ENCODE results near the gene FDX2.

DNA sequence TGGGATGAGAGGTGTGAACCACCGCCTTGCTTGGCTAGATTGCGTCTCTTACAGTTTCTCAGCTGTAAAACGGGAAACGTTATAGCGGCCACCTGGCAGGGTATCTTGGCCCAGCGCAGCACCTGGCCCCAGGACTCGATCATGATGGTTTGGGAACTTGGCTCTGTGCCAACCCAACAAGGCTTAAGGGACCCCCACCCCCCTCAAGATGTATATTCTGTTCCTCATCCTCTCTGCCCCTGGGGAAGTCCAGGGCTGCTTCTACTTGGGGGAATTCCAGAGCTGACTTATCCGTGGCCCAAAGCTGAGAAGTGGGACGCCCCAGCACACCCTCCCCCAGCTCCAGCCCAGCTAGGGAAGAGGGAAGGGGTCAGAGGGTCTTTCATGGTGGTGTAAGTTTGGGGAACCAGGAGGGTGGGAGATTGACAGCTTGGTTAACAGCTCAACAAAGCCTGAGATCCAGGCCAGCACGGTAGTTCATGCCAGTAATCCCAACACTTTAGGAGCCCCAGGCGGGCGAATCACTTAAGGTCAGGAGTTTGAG is 44.2 kb downstream of the FDX2 start:
- TF ChIP-seq JUNB (IDR thresholded peaks at IDR 0.05; ENCODE audit: unreplicated experiment), result no peak
- TF ChIP-seq, protein P1, sequence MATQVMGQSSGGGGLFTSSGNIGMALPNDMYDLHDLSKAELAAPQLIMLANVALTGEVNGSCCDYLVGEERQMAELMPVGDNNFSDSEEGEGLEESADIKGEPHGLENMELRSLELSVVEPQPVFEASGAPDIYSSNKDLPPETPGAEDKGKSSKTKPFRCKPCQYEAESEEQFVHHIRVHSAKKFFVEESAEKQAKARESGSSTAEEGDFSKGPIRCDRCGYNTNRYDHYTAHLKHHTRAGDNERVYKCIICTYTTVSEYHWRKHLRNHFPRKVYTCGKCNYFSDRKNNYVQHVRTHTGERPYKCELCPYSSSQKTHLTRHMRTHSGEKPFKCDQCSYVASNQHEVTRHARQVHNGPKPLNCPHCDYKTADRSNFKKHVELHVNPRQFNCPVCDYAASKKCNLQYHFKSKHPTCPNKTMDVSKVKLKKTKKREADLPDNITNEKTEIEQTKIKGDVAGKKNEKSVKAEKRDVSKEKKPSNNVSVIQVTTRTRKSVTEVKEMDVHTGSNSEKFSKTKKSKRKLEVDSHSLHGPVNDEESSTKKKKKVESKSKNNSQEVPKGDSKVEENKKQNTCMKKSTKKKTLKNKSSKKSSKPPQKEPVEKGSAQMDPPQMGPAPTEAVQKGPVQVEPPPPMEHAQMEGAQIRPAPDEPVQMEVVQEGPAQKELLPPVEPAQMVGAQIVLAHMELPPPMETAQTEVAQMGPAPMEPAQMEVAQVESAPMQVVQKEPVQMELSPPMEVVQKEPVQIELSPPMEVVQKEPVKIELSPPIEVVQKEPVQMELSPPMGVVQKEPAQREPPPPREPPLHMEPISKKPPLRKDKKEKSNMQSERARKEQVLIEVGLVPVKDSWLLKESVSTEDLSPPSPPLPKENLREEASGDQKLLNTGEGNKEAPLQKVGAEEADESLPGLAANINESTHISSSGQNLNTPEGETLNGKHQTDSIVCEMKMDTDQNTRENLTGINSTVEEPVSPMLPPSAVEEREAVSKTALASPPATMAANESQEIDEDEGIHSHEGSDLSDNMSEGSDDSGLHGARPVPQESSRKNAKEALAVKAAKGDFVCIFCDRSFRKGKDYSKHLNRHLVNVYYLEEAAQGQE (IDR thresholded peaks at IDR 0.05; ENCODE audit: unreplicated experiment), result no peak
- TF ChIP-seq, protein P2, sequence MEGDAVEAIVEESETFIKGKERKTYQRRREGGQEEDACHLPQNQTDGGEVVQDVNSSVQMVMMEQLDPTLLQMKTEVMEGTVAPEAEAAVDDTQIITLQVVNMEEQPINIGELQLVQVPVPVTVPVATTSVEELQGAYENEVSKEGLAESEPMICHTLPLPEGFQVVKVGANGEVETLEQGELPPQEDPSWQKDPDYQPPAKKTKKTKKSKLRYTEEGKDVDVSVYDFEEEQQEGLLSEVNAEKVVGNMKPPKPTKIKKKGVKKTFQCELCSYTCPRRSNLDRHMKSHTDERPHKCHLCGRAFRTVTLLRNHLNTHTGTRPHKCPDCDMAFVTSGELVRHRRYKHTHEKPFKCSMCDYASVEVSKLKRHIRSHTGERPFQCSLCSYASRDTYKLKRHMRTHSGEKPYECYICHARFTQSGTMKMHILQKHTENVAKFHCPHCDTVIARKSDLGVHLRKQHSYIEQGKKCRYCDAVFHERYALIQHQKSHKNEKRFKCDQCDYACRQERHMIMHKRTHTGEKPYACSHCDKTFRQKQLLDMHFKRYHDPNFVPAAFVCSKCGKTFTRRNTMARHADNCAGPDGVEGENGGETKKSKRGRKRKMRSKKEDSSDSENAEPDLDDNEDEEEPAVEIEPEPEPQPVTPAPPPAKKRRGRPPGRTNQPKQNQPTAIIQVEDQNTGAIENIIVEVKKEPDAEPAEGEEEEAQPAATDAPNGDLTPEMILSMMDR (conservative IDR thresholded peaks at IDR 0.05; ENCODE audit: low read depth in 2 of 2), result no peak
- no peak for TF ChIP-seq POLR2AphosphoS5 (IDR thresholded peaks at IDR 0.05; ENCODE audit: low read depth)
- TF ChIP-seq, protein P3, sequence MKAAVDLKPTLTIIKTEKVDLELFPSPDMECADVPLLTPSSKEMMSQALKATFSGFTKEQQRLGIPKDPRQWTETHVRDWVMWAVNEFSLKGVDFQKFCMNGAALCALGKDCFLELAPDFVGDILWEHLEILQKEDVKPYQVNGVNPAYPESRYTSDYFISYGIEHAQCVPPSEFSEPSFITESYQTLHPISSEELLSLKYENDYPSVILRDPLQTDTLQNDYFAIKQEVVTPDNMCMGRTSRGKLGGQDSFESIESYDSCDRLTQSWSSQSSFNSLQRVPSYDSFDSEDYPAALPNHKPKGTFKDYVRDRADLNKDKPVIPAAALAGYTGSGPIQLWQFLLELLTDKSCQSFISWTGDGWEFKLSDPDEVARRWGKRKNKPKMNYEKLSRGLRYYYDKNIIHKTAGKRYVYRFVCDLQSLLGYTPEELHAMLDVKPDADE (IDR thresholded peaks at IDR 0.05), result no peak
